Measurements from ENCODE around the gene GABRB1.
"Not testable (repeated sequence)": the region's sequence is repeated elsewhere in the genome, so short reads cannot be mapped to it uniquely, and the experiment has no call there.

Gene GABRB1

DNA sequence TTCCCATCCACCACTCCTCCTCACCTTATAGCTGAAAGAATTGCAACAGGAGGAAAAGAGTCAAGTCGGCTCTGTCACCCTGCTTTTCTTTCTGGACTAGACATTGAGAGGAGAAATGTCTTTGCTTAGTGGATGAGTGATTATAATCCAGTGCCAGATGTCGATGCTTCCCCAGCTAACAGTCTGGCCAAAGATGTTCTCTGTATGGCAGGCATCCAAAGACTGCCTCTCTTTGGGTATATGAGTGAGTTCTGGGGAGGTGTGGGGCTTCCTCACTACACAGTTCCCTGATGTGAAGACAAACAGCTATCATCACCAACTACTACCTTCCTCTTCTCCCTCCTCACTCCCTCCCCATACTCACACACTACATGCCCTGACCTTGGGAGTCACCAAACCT lies 341.2 kb downstream of the GABRB1 start:
- DNase-seq, result no peak
- Mint-ChIP-seq H3K4me3 (no peak overlapping the region), H3K27ac (no peak overlapping the region), H3K9me3 (peaks cover 16% of the 10 kb centered on the region), H3K36me3 (ENCODE audit: low read depth) (no peaks in the 10 kb centered on the region), H3K27me3 (ENCODE audit: low read depth, poor library complexity) (no peaks in the 10 kb centered on the region), H3K4me1 (no peaks in the 10 kb centered on the region)
- TF ChIP-seq, protein P1, sequence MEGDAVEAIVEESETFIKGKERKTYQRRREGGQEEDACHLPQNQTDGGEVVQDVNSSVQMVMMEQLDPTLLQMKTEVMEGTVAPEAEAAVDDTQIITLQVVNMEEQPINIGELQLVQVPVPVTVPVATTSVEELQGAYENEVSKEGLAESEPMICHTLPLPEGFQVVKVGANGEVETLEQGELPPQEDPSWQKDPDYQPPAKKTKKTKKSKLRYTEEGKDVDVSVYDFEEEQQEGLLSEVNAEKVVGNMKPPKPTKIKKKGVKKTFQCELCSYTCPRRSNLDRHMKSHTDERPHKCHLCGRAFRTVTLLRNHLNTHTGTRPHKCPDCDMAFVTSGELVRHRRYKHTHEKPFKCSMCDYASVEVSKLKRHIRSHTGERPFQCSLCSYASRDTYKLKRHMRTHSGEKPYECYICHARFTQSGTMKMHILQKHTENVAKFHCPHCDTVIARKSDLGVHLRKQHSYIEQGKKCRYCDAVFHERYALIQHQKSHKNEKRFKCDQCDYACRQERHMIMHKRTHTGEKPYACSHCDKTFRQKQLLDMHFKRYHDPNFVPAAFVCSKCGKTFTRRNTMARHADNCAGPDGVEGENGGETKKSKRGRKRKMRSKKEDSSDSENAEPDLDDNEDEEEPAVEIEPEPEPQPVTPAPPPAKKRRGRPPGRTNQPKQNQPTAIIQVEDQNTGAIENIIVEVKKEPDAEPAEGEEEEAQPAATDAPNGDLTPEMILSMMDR (IDR thresholded peaks at IDR 0.05), result no peak

DNA sequence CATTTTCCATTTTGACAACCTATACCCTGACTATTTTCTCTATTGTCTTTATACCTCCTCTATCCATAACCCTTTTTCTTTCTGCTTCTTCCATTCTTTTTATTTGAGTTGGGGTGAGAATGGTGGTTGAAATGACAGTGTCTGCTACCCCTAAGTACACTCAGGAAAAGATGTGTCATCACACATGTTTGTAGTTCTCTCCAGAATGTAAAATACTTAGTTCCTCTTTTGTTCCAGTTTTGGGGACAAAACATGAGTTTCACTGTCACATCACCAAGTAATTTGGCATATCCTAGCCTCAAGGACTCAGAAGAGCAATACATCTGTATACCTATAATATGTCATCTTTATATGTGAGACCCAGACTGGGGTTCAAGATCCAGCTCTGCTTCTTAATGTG lies 341.8 kb downstream of the GABRB1 start:
- no peak for DNase-seq
- TF ChIP-seq, protein P1 (IDR thresholded peaks at IDR 0.05), result no peak
- Mint-ChIP-seq H3K27ac (no peak overlapping the region), H3K36me3 (ENCODE audit: low read depth) (no peaks in the 10 kb centered on the region), H3K4me3 (no peak overlapping the region), H3K9me3 (peaks cover 17% of the 10 kb centered on the region), H3K4me1 (no peaks in the 10 kb centered on the region), H3K27me3 (ENCODE audit: low read depth, poor library complexity) (no peaks in the 10 kb centered on the region)

DNA sequence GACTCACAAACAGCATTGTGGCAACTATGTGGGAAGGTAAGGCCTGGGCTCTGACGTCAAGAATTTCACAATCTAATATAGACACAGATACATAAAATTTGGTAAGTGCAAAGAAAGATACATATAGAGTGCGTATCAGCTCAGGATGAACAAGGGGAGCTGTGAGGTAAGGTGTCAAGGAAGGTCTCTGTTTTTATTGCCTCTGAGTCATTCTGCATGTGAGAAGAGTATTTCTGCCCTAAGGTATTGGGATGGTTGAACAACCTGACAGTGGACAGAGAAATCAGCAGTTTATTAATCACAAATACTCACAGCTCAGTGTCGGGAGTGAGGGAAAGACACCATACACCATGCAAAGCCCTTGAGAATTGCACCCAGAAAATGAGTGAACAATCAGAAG lies 342.3 kb downstream of the GABRB1 start:
- Mint-ChIP-seq H3K27ac (no peak overlapping the region), H3K27me3 (ENCODE audit: low read depth, poor library complexity) (no peaks in the 10 kb centered on the region), H3K4me1 (no peaks in the 10 kb centered on the region), H3K4me3 (no peak overlapping the region), H3K36me3 (ENCODE audit: low read depth) (no peaks in the 10 kb centered on the region), H3K9me3 (peaks cover 17% of the 10 kb centered on the region)
- DNase-seq, result no peak
- TF ChIP-seq, protein P1 (IDR thresholded peaks at IDR 0.05), result no peak

DNA sequence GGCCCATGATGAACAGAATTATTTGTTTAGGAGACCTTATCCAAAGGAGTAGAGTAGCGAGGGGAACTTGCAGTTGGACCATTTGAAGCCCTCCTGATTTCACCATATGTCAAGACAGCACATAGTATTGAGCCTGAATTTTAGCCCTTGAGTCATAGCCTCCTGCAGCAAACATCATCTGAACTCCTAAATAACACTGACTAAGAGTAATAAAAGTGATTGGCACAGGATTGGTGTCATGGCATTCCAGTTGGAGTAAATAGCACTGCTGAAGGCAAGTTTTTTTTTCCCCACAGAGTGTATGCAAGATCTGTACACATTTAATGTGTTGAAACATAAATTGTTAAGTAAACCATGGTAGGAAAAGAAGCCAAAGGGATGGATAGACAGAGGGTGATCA lies 343.1 kb downstream of the GABRB1 start:
- TF ChIP-seq, protein P1 (IDR thresholded peaks at IDR 0.05), result no peak
- no peak overlapping the region for H3K27ac Mint-ChIP-seq
- H3K27me3 Mint-ChIP-seq (ENCODE audit: low read depth, poor library complexity), result no peaks in the 10 kb centered on the region
- no peak overlapping the region for H3K4me3 Mint-ChIP-seq
- H3K4me1 Mint-ChIP-seq, result no peaks in the 10 kb centered on the region
- no peaks in the 10 kb centered on the region for H3K36me3 Mint-ChIP-seq (ENCODE audit: low read depth)
- peaks cover 17% of the 10 kb centered on the region for H3K9me3 Mint-ChIP-seq
- no peak for DNase-seq

DNA sequence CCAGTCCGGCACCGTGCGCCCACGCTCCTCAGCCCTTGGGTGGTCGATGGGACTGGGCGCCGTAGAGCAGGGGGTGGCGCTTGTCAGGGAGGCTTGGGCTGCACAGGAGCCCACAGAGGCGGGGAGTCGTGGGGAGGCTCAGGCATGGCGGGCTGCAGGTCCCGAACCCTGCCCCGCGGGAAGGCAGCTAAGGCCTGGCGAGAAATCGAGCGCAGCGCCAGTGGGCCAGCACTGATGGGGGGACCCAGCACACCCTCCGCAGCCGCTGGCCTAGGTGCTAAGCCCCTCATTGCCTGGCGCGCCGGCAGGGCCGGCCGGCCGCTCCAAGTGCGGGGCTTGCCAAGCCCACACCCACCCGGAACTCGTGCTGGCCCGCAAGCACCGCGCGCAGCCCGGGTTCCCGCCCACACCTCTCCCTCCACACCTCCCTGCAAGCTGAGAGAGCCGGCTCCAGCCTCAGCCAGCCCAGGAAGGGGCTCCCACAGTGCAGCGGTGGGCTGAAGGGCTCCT lies 346.7 kb downstream of the GABRB1 start:
- H3K36me3 Mint-ChIP-seq (ENCODE audit: low read depth); H3K27me3 Mint-ChIP-seq (ENCODE audit: low read depth, poor library complexity); H3K27ac Mint-ChIP-seq; H3K4me3 Mint-ChIP-seq; DNase-seq; H3K4me1 Mint-ChIP-seq: not testable (repeated sequence)
- peaks cover 17% of the 10 kb centered on the region for H3K9me3 Mint-ChIP-seq

DNA sequence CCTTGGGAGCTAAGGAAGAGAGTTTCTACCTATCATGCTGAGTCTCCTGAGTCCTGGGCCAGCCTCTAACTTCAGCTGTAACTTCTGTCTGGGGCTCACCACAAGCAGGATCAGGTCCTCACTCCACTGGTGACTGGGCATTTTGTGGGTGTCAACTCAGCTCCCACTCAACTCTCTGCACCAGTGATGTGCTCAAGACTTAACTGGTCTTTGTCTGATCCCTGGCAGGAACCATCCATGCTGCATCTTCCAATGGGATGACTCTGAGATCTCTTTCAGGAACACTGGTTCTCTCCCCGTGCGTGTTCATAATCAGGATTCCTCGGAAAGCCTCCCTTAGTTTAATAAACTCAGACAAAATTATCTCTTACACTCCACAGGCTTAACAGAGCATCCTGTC lies 349.8 kb downstream of the GABRB1 start:
- Mint-ChIP-seq H3K4me3 (no peak overlapping the region), H3K27me3 (ENCODE audit: low read depth, poor library complexity) (peaks cover 7% of the 10 kb centered on the region), H3K36me3 (ENCODE audit: low read depth) (no peaks in the 10 kb centered on the region), H3K9me3 (peaks cover 12% of the 10 kb centered on the region), H3K27ac (no peak overlapping the region), H3K4me1 (no peaks in the 10 kb centered on the region)
- TF ChIP-seq, protein P1 (IDR thresholded peaks at IDR 0.05), result no peak
- no peak for DNase-seq

Data from nephron progenitor cell (in vitro differentiated cells).